GM23338 (cell line): ENCODE results near the gene RICTOR. TPM values are rescaled to one million over a fixed set of nuclear protein-coding genes. Genes with fewer than 3 reads are reported as not detected.

Experiments
- ATAC-seq: fragments of 200-7000 bp; cut with Tn5 transposase; 3 replicates; pipeline ENCODE4 v1.9.1; 2020
- DNase-seq: peaks from one replicate; pipeline ENCODE4 v3.0.0-alpha.2; 2015; ENCODE audit warnings: low spot score
- H2AFZ ChIP-seq: fragments of 200-600 bp; sonication (generic); 2 replicates; pipeline ENCODE4 v1.8.0; 2016; ENCODE audit warnings: antibody characterized with exemption, mild to moderate bottlenecking, moderate library complexity
- H3F3A ChIP-seq: fragments of 200-600 bp; sonication (generic); replicated peaks from 2 replicates; pipeline ENCODE4 v1.8.0; 2017; ENCODE audit warnings: antibody characterized with exemption, mixed run types, low read depth
- H3K27ac ChIP-seq: fragments of 200-600 bp; sonication (generic); 2 replicates; pipeline ENCODE4 v1.6.1; 2016; ENCODE audit warnings: low read depth
- H3K27me3 ChIP-seq: fragments of 200-600 bp; sonication (generic); 2 replicates; pipeline ENCODE4 v1.8.0; 2016; ENCODE audit warnings: mild to moderate bottlenecking, mixed run types, moderate library complexity; ENCODE audit not compliant: insufficient read depth
- H3K36me3 ChIP-seq: fragments of 200-600 bp; sonication (generic); 2 replicates; pipeline ENCODE4 v1.8.0; 2016; ENCODE audit warnings: mild to moderate bottlenecking; ENCODE audit not compliant: insufficient read depth
- H3K4me1 ChIP-seq: fragments of 200-600 bp; sonication (generic); 2 replicates; pipeline ENCODE4 v1.8.0; 2016; ENCODE audit warnings: mild to moderate bottlenecking, moderate library complexity; ENCODE audit not compliant: insufficient read depth
- H3K4me2 ChIP-seq: fragments of 200-600 bp; sonication (generic); 2 replicates; pipeline ENCODE4 v1.7.1; 2017; ENCODE audit warnings: mixed run types
- H3K4me3 ChIP-seq: fragments of 200-600 bp; sonication (generic); 2 replicates; pipeline ENCODE4 v1.6.1; 2016; ENCODE audit warnings: mixed run types
- H3K79me2 ChIP-seq: fragments of 200-600 bp; sonication (generic); replicated peaks from 2 replicates; pipeline ENCODE4 v1.8.0; 2017; ENCODE audit warnings: mild to moderate bottlenecking; ENCODE audit not compliant: insufficient read depth
- H3K9me2 ChIP-seq: fragments of 200-600 bp; sonication (generic); 2 replicates; pipeline ENCODE4 v1.8.0; 2017; ENCODE audit not compliant: insufficient read depth
- H4K20me1 ChIP-seq: fragments of 200-600 bp; sonication (generic); replicated peaks from 2 replicates; pipeline ENCODE4 v1.8.0; 2017; ENCODE audit warnings: mild to moderate bottlenecking; ENCODE audit not compliant: insufficient read depth
- H3K27ac Mint-ChIP-seq: 2 replicates; pipeline ENCODE4 v1.8.0; 2020; ENCODE audit warnings: inconsistent platforms, mild to moderate bottlenecking, moderate library complexity, mixed read lengths
- H3K27me3 Mint-ChIP-seq: 3 replicates; pipeline ENCODE4 v1.8.0; 2022; ENCODE audit warnings: low read depth, mild to moderate bottlenecking, moderate library complexity, mixed read lengths, inconsistent platforms; ENCODE audit not compliant: insufficient read depth, poor library complexity
- H3K36me3 Mint-ChIP-seq: 3 replicates; pipeline ENCODE4 v1.8.0; 2021; ENCODE audit warnings: low read depth, mild to moderate bottlenecking, inconsistent platforms, moderate library complexity, mixed read lengths
- H3K4me1 Mint-ChIP-seq: 3 replicates; pipeline ENCODE4 v1.8.0; 2020; ENCODE audit warnings: mild to moderate bottlenecking, inconsistent platforms, mixed read lengths
- H3K4me3 Mint-ChIP-seq: 3 replicates; pipeline ENCODE4 v1.8.0; 2021; ENCODE audit warnings: moderate library complexity, mild to moderate bottlenecking, inconsistent platforms, mixed read lengths
- H3K9me3 Mint-ChIP-seq: 3 replicates; pipeline ENCODE4 v1.8.0; 2020; ENCODE audit warnings: moderate library complexity, mild to moderate bottlenecking, inconsistent platforms, mixed read lengths
- CREB1 ChIP-seq: fragments of 250-450 bp; sonication (Bioruptor Pico); IDR thresholded peaks from 2 replicates; pipeline ENCODE4 v1.5.0; 2020; ENCODE audit warnings: low read depth, mild to moderate bottlenecking, moderate library complexity
- EZH2phosphoT487 ChIP-seq: fragments of 200-600 bp; sonication (generic); IDR thresholded peaks from one replicate; pipeline ENCODE4 v1.8.1; 2018; ENCODE audit warnings: antibody characterized with exemption; ENCODE audit not compliant: unreplicated experiment
- JUNB ChIP-seq: IDR thresholded peaks from one replicate; pipeline ENCODE4 v1.6.1; 2016; ENCODE audit warnings: antibody characterized with exemption; ENCODE audit not compliant: unreplicated experiment
- ZNF114 ChIP-seq: fragments of 250-450 bp; sonication (Bioruptor Pico); IDR thresholded peaks from 2 replicates; pipeline ENCODE4 v1.5.0; 2020; ENCODE audit warnings: mild to moderate bottlenecking, moderate library complexity
- ZNF331 ChIP-seq: fragments of 250-450 bp; sonication (Bioruptor Pico); IDR thresholded peaks from 2 replicates; pipeline ENCODE4 v1.5.0; 2020; ENCODE audit warnings: low read depth, mild to moderate bottlenecking, moderate library complexity
- ZNF462 ChIP-seq: fragments of 250-450 bp; sonication (Bioruptor Pico); IDR thresholded peaks from 2 replicates; pipeline ENCODE4 v1.5.0; 2020; ENCODE audit warnings: mild to moderate bottlenecking, moderate library complexity
- polyA plus RNA-seq: library from polyadenylated mRNA; unstranded; fragments of >200 nt; fragmentation: Nextera tagmentation; extraction: Ambion mirVana; gene quantifications from 2 replicates; pipeline ENCODE4 v1.2.1, GENCODE V29; 2016
- total RNA-seq: library from RNA; depleted of rRNA; stranded (reverse); fragments of >200 nt; shearing (Covaris generic); gene quantifications from 2 replicates; pipeline ENCODE4 v1.2.3, GENCODE V29; 2014

RICTOR gene
- total and polyA plus RNA-seq, 2 experiments from 2014 or later = 9.9 to 27.4 TPM

- TF ChIP-seq ZNF462 (CRISPR knock-in tag) (no peak), ZNF331 (CRISPR knock-in tag) (no peak), JUNB (no peak), ZNF114 (CRISPR knock-in tag) (no peak), CREB1 (no peak)
Observed at GRCh38 chr5:38961691-38962090, 112.5 kb downstream of the RICTOR start (continued).

GRCh38 chr5:38953426-38954012 lies 120.7 kb downstream of the RICTOR start:
- H3K4me3 Mint-ChIP-seq = no peak overlapping the region
- Histone ChIP-seq H3K9me2 (no peaks in the 10 kb centered on the region), H3K27ac (no peak overlapping the region), H2AFZ (no peak overlapping the region), H3K79me2 (no peaks in the 10 kb centered on the region), H3K4me2 (no peak overlapping the region), H3K36me3 (peaks cover 29% of the 10 kb centered on the region; the same call in 1 of the 2 replicates), H3K4me1 (no peaks in the 10 kb centered on the region), H3K27me3 (no peaks in the 10 kb centered on the region), H4K20me1 (0 out of 2 replicates have a peak, but pooled peaks cover 3% of the 10 kb centered on the region), H3K4me3 (no peak overlapping the region), H3F3A (no peaks in the 10 kb centered on the region)
- H3K27me3 Mint-ChIP-seq = no peaks in the 10 kb centered on the region
- H3K4me1 Mint-ChIP-seq = no peaks in the 10 kb centered on the region
- H3K27ac Mint-ChIP-seq = no peak overlapping the region
- H3K36me3 Mint-ChIP-seq = peaks cover 55% of the 10 kb centered on the region
- TF ChIP-seq EZH2phosphoT487 = no peak
- no peaks in the 10 kb centered on the region for H3K9me3 Mint-ChIP-seq
- DNase-seq (no peak), ATAC-seq (no peak)
